Placental pericyte (primary cell): ENCODE measurements around the gene EBP. TPM values are rescaled to one million over a fixed set of nuclear protein-coding genes. Genes with fewer than 3 reads are reported as not detected.

Experiments used
- total RNA-seq: library from RNA; depleted of rRNA; stranded (reverse); fragments of >200 nt; gene quantifications from 2 replicates; pipeline ENCODE4 v1.2.3, GENCODE V29; 2012

EBP gene
- 119 and 127 TPM in 2 replicates for total RNA-seq

GRCh38 chrX:48521353-48522243 lies at the start of gene EBP:
TSS of gene EBP (plus strand) at chrX:48521808. CDS start at chrX:48523772, 1,964 bp downstream.

GRCh38 chrX:48475774-48476577 lies 45.6 kb upstream of the EBP start, which contains the start of gene FTSJ1:
TSS of gene FTSJ1 (plus strand) at chrX:48476199. CDS start at chrX:48478048, 1,849 bp downstream.

DNA sequence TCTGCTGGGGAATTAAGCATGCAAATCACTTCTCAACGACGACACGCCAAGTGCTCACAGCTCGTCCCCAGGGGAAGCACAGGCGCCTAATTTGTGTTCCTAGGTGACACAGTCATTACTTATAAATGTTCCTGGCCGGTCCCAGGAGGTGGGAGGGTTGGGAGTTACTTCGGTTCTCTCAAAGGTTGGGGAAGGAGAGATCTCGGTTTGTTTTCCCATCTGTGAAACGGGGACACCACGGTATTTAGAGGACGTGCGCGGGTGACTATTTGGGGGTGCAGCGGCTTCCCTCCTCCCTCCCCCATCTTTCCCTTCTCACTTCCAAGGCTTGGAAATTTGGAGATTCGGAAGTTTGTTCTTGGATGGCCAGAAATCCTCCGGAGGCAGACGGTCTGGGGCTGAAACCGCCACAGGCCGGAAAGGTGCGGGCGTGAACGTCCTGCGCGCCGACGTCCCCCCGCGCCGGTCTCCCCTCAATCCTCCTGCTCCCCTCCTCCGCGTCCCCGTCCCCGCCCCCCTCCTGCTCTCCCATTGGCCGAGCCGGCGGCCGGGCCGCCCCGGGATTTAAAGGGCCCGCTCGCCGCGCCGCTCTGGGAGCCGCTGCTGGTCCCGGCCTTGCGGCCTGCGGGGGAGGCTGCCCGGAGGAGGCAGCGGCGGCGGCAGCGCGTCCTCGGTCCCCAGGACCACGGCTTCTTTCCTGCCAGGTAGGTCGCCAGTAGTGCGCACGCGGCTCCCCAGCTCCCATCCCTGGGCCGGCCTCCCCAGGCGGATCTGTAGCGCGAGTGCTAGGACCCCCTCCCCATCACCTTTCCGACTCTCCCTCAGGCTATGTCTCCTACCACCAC lies 13.0 kb upstream of the EBP start, which contains the start of gene PORCN:
PORCN (plus strand) TSS at position 593 of the 845 bp plus-strand sequence. CDS start 829 bp downstream, outside the sequence.

DNA sequence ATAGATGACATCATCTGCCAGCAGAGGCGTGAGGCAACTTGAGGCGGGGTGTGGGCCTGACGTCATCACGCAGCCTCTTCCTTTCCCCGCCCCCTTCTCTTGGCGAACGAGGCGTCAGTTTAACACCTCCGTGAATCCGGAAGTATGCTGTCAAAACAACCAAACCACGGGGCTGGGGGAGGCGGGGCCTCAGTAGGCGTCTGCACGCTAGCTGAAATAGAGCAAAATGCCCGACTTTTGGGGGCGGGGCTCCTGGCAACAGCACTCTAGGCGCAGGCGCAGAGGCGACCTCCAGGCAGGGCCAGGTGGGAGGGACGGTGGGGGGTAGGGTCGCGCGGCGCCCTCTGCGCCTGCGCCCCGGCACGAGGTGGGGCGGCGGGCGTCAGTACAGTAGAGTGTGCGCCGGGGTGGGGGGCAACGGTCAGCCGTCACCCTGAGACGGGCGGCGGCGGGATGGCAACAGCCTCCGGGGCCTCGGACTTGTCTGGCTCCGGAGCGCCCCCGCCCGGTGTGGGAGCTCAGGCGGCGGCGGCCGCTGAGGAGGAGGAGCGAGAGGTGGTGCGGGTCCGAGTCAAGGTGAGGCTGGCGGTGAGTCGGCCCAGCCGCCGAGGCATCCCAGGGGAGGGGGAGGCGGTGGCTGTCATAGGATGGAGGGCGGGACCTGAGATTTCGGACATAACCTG lies 17.9 kb downstream of the EBP start, which contains the start of gene TBC1D25:
TBC1D25 (plus strand) TSS at position 370 of the 683 bp plus-strand sequence; CDS start at position 454, 84 bp downstream.

DNA sequence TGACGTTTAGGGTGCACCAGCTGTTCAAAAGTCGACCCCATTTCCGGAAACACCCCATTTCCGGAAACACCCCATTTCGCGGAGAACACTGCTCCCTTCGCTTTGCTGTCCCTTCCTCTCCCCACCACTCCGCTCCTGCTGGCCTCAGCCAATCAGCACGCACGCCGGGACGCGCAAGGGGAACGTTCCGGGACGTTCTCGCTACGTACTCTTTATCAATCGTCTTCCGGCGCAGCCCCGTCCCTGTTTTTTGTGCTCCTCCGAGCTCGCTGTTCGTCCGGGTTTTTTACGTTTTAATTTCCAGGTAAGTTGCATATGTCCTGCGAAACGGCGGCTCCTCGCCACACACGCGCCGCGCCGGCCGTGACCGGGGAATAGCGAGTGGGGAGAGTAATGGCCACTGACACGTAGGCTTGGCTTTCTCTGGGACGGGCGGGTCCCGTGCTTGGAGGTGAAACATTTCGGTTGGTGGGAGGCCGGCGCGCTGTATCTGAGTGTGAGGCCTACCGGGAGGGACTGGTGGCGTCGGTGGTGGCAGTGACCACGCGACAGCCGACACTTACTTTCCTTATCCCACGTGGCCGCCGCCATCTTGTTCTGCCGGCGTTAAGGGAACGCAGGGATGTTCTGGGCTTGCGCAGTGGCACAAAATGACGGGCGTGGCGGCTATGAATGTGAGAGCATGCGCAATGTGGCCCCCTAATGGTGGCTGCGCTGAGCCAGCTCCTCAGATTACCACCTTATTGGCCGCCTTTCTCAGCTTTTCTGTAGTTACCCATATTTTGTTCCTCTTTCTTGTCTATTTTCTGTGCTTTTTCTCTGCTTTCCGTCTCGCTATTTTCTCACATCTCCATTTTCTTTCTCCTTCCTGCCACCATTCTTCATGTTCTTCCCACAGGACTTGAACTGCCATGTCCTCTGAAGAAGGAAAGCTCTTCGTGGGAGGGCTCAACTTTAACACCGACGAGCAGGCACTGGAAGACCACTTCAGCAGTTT lies 53.0 kb downstream of the EBP start, which contains the start of gene RBM3:
RBM3 (plus strand) TSS at position 215 of the 997 bp plus-strand sequence; CDS start at position 912, 697 bp downstream.

Other genes with a start within 250 kb of the EBP start
- not detected in 2 replicates for gene SSX3, start 165.1 kb upstream of the EBP start, total RNA-seq
- not detected in 2 replicates for gene SSX4, start 138.3 kb upstream of the EBP start, total RNA-seq
- gene SSX4B, start 109.8 kb upstream of the EBP start, total RNA-seq = not detected in 2 replicates
- 2.2 and 18.9 TPM in 2 replicates for gene SLC38A5, start 51.5 kb upstream of the EBP start, total RNA-seq
- gene FTSJ1, start 45.6 kb upstream of the EBP start, total RNA-seq = 77.7 and 117 TPM in 2 replicates
- gene PORCN, start 12.8 kb upstream of the EBP start, total RNA-seq = 15.5 and 15.9 TPM in 2 replicates
- 11.8 and 12.6 TPM in 2 replicates for gene TBC1D25, start 17.9 kb downstream of the EBP start, total RNA-seq
- 367 and 438 TPM in 2 replicates for gene RBM3, start 52.7 kb downstream of the EBP start, total RNA-seq
- 88.8 and 132 TPM in 2 replicates for gene WDR13, start 75.7 kb downstream of the EBP start, total RNA-seq
- gene WAS, start 162.0 kb downstream of the EBP start, total RNA-seq = 0.14 TPM in 1 of 2 replicates, not detected in the other
- gene SUV39H1, start 174.9 kb downstream of the EBP start, total RNA-seq = 4.2 and 20.0 TPM in 2 replicates
- gene GLOD5, start 239.9 kb downstream of the EBP start, total RNA-seq = not detected in 2 replicates